KBM-7 (cell line): Measurements from ENCODE around the gene CYP4B1.
"Not testable (repeated sequence)": the region's sequence is repeated elsewhere in the genome, so short reads cannot be mapped to it uniquely, and the experiment has no call there.

Experiments used
- DNase-seq: peaks from one replicate; pipeline ENCODE4 v3.0.0-alpha.2; 2015
- in situ Hi-C: fragments of 300-500 bp; cut with MboI; formaldehyde crosslinking; loops from 2 replicates; pipeline ENCODE4 v1.14.3; 2020; ENCODE audit warnings: low sequenced_read_pairs, low pct_unique_long_range_greater_than_20kb, mixed read lengths

The CYP4B1 gene

DNA sequence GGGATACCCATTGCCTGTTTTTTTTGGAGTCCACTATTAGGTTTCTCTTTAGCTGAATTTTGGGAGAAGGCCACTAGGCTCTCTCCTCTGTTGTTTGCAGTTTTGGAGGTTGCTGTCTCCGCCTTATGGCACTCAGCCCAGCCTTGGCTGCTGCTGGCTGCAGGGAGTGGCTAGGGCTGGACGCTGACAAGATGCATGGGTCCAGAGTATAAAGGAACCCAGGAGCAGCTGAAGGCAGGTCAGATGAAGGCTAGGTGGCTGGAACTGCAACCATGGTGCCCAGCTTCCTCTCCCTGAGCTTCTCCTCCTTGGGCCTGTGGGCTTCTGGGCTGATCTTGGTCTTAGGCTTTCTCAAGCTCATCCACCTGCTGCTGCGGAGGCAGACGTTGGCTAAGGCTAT, at the start of gene CYP4B1:
TSS of gene CYP4B1 (plus strand) at position 237 of the 400 bp plus-strand sequence. CDS start at position 273, 36 bp downstream.
- in situ Hi-C loops: no loop called here
- DNase-seq: no peak

DNA sequence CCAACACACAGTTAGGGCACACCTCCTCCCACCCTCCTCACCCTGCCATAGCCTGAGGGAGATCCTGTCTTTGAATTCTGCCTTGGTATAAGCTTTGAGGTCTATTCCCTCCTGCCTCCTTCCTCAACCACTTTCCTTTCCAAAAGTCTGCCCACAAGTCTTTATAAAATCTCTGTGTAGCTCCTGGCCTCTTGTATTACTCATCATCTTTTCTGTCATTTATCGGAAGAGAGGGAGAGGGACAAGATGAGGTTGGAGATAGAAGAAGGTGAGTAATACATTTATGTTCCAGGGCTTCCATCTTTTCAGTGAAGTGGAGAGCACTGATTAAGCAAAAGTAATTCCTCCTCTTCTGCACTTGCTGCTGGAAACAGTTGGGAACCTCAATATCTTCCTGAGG, 49.4 kb upstream of the CYP4B1 start:
- in situ Hi-C loops: no loop called here
- DNase-seq: no peak

DNA sequence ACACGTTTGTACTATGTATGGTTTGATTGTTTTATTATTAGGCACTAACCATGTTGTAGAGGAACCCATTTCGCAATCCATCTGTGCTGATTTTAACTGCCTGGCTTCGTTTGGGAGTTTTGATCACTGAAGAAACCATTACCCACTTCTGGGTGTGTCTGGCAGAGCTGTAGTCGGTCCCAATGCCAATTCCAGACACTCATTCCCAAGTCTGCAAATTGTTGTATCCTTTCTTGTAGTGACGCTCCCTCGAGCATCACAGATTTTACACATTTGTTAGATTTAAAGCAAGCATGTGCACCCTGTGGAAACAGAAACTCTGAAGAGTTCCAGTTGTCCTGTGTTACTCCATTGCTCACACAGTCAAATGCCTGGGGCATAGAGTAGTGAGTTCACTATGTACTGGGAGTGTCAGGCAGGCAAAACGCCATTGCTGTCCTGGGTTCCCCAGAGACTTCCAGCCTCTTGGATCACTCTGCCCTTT, 48.9 kb upstream of the CYP4B1 start:
- in situ Hi-C loops: no loop called here
- DNase-seq: no peak

DNA sequence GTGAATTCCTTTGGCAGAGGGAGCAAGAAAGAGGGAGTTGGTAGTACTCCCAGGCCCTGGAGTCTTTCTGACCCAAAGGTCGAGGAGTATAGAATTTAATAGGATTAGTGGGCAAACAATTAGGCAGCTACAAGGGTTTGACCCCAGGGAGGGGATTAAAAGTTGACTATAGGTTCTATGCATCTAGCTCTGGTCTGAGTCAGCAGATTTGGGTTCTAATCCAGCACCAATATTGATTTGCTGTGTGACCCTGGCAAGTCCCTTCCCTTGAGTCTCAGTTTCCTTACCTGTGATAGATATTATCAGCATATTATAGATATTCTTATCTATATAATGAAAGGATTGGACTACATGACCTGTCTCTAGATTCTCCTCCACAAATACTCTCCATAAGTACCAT, 44.9 kb upstream of the CYP4B1 start:
- DNase-seq: no peak
- in situ Hi-C loops: no loop called here

DNA sequence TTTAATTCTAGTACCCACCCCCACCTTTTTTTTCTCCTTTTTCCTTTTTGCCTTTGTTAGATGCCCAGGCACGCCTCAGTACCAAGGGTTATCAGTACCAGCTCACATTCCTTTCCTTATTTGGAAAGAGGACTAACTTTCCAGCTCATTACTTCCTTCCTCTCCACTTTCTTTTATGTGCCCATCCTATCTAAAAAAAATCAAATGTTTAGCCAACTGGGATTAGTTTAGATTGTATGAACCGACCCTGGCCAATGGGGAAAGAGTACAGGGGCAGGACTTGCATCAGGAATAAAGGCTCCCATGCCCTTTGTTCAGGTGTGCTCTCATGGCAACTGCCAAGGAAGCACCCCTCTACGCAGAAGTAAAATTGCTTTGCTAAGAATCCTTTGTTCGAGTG, 44.1 kb upstream of the CYP4B1 start:
- in situ Hi-C loops, DNase-seq: not testable (repeated sequence)

DNA sequence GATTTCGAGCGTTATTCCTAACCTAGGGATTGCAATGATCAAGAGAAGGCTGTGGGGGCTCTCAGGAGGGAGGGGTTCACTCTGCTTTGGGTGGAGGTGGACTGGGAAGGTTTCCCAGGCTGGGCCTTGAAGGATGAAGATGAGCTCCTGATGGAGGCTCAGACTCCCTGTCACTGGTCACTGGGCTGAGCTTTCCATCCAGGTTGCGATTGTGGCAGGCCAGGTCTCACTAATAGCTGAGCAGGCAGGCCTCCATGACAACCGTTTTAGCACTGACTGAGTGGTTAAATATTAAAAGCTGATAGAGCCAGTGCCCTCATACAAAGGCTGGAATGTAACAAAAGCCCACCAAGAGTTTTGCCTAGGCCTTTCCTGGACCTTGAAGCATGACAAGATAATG, 43.7 kb upstream of the CYP4B1 start:
- in situ Hi-C loops: no loop called here
- DNase-seq: no peak

DNA sequence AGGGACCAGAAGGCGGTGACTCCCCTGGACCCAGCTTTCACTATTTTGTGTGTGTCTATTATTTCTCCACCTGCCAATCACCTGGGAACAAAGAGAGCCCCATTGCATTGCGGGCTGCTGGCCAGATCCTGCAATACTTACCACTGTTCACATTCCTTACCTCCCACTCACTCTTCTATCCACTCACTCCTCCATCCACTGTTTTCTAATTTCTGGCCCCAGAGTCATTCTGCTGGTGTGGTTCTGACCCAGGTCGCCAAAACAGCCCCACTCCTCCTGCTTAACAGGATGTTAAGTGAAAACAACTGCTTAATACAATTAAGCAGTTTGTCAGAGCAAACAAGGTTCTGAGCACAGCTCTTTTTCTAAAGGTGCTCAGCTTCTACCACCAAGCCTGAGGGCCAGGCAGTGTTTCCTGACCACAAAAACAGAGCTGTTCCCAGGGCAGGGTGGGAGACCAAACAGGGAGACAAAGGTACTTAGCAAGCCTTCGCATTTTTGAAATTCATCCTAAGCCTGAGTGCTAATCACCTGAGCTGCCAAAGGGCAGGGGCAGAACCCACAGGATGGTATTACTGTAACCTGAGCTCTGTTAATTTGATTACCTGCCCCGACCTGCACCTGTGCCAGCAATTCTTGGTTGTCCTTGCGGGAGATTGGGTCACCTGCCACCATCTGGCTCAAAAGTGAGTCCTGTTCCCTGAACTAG, 41.4 kb upstream of the CYP4B1 start:
- no peak for DNase-seq
- in situ Hi-C loops: no loop called here

DNA sequence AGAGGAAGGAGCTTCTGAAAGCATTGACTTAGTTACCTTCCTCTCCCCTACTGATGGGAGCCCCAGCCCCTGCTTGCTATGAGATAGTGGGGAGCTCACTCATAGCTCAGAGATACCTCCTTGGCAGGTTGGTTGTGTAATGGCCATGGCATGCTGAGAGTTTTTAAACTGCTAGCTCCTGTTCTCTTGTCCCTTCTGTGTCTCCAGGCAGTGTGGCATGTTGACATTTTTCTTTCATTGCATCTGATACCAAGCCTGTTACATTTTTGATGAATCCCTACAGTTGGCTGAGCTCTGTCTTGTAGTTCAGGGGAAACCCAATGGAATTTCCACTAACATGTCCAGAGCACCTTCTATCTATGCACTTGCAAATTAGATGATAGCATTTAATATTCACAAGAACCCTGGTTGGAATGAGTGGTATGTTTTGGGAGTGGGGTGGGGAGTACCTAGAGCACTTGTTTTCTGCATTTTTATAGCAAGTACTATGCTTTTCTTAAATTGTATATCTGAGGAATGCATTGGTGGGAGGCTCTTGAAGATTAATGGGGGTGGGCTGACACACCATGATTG, 40.8 kb upstream of the CYP4B1 start:
- in situ Hi-C loops: no loop called here

DNA sequence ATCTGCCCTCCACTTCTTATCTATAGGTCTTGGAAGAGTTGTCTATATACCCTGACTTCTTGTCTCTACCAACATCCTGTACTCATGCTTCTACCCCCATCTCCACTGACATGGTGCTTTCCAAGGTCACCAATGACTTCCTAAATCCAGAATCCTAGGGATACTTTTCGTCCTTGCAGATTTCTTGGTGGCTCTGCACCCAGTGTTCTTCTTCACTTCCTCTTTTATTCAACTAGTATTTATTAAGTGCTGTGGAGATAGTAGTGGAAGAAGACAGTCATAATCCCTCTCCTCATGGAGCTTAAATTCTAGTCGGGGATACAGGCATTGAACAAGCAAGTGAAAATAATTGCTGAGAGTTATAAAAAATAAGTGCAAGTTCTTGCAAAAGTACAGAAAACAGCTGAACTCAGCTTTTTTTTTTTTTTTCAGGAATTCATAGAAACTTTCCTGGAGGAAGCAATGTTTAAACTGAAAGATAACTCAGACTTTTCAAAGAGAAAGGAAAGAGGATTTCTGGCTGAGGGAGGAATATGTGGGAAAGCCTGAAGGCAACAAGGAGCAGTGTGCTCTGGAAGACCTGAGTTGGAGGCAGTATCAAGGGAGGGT, 38.2 kb upstream of the CYP4B1 start:
- DNase-seq: no peak
- in situ Hi-C loops: no loop called here

More for the DNA sequence above, 40.8 kb upstream of the CYP4B1 start:
- DNase-seq: no peak

DNA sequence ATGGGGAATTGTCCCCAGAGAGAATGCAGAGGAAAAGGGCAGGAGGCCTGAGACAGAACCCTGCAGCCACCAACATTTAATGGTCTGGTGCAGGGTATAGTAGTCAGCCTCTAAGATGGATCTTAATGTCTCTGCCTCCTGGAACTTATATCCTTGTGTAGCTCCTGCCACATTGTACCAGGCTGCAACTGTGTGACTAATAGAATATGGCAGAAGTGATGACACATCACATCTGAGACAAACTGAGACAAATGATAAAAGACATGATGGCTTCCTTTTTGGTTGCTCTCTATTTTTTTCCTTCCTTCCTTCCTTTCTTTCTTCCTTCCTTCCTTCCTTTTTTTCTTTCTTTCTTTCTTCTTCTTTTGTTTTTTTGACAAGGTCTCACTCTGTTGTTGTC, 37.1 kb upstream of the CYP4B1 start:
- in situ Hi-C loops: no loop called here
- DNase-seq: no peak

DNA sequence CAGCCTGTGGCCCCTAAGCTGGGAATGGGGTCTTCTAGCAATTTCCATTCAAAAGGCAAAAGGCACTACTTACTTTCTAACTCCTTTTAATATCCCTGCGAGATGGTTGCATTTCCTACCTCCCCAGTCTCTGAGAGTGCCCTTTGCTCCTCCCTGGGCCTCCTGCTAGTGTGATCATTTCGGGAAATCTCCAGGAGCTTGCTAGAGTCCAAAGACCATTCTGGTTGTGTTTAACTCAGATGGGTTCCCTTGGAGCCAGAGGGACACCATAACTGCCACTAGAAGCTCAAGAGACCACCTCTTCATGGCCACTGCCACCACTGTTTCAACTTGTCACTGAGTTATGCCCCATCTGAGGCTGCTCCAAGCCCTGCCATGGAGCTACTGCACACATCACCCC, 34.4 kb upstream of the CYP4B1 start:
- DNase-seq: no peak
- in situ Hi-C loops: no loop called here

DNA sequence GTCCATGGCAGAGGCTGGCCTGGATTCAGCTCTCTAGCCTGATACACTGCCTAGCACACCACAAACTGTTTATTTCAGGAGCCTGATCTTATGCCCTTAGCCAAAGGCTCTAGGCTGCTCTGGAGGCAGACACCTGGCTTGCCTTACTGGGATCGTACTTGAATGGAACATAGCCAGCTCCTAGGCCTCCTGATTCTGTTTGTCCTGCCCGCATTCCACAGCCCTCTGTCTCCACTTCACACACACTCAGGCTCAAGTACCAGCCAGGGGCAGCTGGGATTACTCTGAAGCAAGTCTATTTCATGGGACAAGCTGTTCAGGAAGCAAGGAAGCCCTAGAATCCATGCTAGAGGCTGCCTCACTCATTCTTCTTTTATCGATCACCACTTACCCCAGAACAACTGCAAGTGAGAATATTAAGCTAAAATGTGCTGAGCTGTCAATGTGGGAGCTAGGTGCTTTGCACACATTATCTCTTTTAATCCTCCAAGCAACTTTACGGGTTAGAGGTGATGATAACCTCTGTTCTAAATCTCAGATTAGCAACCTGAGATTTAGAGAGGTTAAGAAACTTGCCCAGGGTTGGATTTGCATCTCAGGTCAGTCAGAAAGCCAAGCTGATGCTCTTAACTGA, 31.1 kb upstream of the CYP4B1 start:
- in situ Hi-C loops: no loop called here
- no peak for DNase-seq

DNA sequence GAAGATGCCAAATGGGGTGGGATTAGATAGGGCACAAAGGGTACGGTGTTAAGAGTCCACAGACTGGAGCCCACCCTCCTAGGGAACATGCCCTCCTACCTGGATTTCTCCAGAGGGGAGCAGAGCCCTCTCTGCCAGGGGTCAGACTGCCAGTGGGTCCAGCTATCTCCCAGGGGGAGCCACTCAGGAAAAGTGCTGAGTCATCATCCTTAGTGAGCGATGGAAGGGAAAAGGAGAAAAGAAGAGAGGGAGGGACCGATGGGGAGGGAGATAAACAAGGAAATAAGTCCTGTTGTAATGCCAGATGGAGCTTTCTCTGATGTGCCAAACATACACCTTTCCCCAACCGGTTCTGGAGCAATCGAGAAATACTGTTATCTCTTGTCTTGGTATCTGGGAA, 30.4 kb upstream of the CYP4B1 start:
- in situ Hi-C loops: no loop called here
- DNase-seq: no peak

DNA sequence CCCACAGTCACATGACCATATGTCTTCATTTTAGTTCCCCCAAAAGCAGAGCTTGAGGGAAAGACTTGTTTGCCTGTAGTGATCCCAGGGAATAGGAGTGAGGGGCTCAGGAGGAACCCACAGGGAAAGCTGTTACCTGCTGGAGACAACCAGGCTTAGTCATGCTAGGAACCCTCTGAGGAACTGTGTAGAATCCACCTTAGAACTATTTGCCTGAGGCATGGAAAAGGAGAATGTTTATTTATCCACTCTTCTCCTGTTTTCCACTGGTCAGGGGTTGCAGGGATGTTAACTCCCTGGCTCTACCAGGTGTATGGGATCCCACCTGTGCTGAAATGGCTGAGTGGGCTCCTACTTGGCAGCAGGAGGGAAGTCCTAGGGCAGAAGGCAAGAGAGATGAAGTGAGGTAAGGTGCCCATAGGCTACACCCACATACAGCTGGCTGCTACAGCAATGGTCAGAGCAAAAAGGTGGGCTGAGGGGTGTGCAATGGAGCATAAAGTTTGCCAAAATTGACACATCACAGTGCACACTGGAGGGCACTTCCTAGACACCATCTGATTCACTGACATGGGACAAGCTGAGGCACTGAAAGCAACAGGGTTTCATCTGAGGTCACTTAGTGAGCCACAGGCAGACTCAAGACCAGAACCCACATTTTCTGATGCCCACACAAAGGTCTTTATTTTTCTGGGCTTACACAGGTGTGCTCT, 29.7 kb upstream of the CYP4B1 start:
- no peak for DNase-seq
- in situ Hi-C loops: no loop called here

DNA sequence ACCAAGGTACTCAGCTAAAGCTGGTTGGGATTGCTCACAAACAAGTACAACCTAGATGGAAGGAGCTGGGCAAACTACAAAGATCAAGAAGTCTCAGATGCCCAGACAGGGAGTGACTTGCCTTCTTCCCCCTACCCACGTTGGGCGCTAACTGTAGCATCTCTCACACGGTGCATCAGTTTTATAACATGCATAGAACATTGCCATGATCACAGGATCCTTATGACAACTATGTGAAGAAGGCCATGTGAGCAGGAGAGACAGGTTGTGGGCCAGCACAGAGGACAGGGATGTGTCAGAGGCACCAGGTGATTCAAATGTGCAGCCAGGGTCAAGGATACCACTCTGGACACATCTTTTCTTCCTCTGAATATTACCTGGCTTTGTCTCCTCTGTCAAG, 28.3 kb upstream of the CYP4B1 start:
- in situ Hi-C loops: no loop called here
- no peak for DNase-seq

DNA sequence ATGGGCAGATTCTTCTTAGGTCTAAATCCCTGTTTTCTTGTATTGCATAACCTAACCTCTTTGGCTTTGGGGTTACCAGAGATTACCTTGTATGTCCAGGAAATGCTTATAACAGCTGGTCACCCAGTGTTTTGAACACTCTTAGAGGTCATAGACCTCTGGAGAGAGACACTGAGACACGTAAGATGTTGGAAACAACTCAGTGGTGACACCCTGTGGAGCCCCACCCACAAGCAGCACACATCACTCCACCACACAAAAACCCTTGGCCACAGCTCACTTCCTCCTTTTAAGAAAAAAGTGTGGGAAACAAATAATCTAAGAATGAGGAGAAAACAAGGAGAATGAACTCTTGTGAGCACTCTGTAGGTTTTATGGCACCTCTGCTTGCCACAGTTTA, 26.3 kb upstream of the CYP4B1 start:
- in situ Hi-C loops: no loop called here

DNA sequence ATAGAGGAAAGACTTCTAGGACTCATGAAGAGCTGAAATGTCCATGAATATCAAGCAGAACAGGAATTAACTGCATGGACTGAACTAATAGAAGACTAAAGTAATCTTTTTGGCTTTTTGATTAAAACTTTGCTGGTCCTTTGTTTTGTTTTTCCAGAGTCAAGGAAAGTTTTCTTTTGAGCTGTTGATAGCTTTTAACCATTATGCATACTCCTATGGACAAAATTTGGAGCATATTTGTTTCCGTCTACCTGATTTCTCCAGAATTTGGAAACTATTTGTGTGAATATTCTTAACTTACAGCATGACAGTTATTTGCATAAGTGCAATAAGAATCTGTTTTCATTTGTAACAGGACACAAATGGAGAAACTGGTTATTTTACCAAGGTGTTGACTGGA, 24.5 kb upstream of the CYP4B1 start:
- DNase-seq: no peak
- in situ Hi-C loops: no loop called here

More for the DNA sequence above, 26.3 kb upstream of the CYP4B1 start:
- DNase-seq: peak; percentile 60

DNA sequence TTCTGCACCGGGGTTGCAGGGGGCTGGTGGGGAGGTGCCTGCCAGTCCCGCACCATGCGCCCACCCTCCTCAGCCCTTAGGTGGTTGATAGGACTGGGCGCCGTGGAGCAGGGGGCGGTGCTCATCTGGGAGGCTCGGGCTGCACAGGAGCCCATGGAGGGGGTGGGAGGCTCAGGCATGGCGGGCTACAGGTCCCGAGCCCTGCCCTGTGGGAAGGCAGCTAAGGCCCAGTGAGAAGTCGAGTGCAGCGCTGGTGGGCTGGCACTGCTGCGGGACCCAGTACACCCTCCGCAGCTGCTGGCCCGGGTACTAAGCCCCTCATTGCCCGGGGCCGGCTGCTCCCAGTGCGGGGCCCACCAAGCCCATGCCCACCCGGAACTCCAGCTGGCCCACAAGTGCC, 20.4 kb upstream of the CYP4B1 start:
- DNase-seq, in situ Hi-C loops: not testable (repeated sequence)

DNA sequence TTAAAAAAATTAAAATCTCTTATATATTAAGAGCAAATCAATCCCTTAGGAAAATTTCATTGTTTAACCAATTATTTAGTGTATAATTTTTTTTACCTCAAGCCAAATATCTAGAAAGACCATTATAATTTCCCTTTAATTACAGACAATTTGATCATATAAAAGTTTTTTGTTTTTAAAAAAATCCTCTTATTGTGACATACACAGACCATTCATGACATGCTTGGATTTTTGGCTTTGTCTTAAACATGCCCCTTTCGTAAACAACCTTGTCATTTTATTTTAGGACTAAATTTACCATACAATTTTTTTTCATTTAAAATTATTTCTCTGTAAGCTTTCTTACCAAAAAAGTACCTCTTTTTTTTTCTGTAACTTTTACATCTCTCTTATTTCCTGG, 14.2 kb upstream of the CYP4B1 start:
- DNase-seq: no peak
- in situ Hi-C loops: no loop called here

DNA sequence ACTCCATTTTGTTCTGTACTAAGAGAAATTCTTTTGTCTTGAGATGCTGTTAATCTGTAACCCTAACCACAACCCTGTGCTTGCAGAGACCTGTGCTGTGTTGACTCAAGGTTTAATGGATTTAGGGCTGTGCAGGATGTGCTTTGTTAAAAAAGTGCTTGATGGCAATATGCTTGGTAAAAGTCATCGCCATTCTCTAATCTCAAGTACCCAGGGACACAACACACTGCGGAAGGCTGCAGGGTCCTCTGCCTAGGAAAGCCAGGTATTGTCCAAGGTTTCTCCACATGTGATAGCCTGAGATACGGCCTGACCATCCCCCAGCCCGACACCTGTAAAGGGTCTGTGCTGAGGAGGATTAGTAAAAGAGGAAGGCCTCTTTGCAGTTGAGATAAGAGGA, 10.2 kb upstream of the CYP4B1 start:
- in situ Hi-C loops, DNase-seq: not testable (repeated sequence)
